GM19023 (cell line): ENCODE measurements around the gene EML6.

Experiments
- ATAC-seq: cut with Tn5 transposase; IDR thresholded peaks from one replicate; pipeline ENCODE4 v1.9.1; 2021; ENCODE audit warnings: mild to moderate bottlenecking, moderate library complexity; ENCODE audit not compliant: unreplicated experiment

EML6 gene

GRCh38 chr2:54750040-54750439 lies 26.6 kb downstream of the EML6 start:
- ATAC-seq, result no peak

GRCh38 chr2:54752439-54752838 lies 29.0 kb downstream of the EML6 start:
- ATAC-seq, result no peak

GRCh38 chr2:54755641-54756326 lies 32.3 kb downstream of the EML6 start:
- ATAC-seq, result peak; percentile 76

GRCh38 chr2:54757500-54757899 lies 34.0 kb downstream of the EML6 start:
- ATAC-seq, result no peak

- ATAC-seq, result no peak
Measured at GRCh38 chr2:54758951-54759350, 35.5 kb downstream of the EML6 start.

GRCh38 chr2:54760310-54760709 lies 36.8 kb downstream of the EML6 start:
- ATAC-seq, result no peak

GRCh38 chr2:54763636-54764291 lies 40.3 kb downstream of the EML6 start:
- no peak for ATAC-seq

- no peak for ATAC-seq
Measured at GRCh38 chr2:54767921-54768320, 44.5 kb downstream of the EML6 start.

- ATAC-seq, result no peak
Measured at GRCh38 chr2:54768772-54769428, 45.4 kb downstream of the EML6 start.

GRCh38 chr2:54770211-54770610 lies 46.7 kb downstream of the EML6 start:
- ATAC-seq, result no peak

GRCh38 chr2:54770676-54771075 lies 47.2 kb downstream of the EML6 start:
- ATAC-seq, result no peak

GRCh38 chr2:54771166-54771885 lies 47.9 kb downstream of the EML6 start:
- no peak for ATAC-seq

GRCh38 chr2:54772110-54772509 lies 48.6 kb downstream of the EML6 start:
- ATAC-seq, result no peak

GRCh38 chr2:54772531-54772930 lies 49.1 kb downstream of the EML6 start:
- no peak for ATAC-seq

- no peak for ATAC-seq
Measured at GRCh38 chr2:54773233-54773632, 49.8 kb downstream of the EML6 start.

GRCh38 chr2:54773838-54774237 lies 50.4 kb downstream of the EML6 start:
- no peak for ATAC-seq

GRCh38 chr2:54775710-54776109 lies 52.2 kb downstream of the EML6 start:
- no peak for ATAC-seq

- no peak for ATAC-seq
Measured at GRCh38 chr2:54776494-54776893, 53.0 kb downstream of the EML6 start.

- ATAC-seq, result no peak
Measured at GRCh38 chr2:54783349-54783748, 59.9 kb downstream of the EML6 start.

- no peak for ATAC-seq
Measured at GRCh38 chr2:54787270-54787669, 63.8 kb downstream of the EML6 start.

- no peak for ATAC-seq
Measured at GRCh38 chr2:54787755-54788366, 64.4 kb downstream of the EML6 start.
